Measurements from ENCODE around the gene FNIP2.
"Not testable (repeated sequence)": the region's sequence is repeated elsewhere in the genome, so short reads cannot be mapped to it uniquely, and the experiment has no call there.

The FNIP2 gene

GRCh38 chr4:158785718-158786117, 16.9 kb downstream of the FNIP2 start:
- intact Hi-C loops (cut with DNase I): no loop called here
- no peak for DNase-seq

GRCh38 chr4:158786121-158786601, 17.3 kb downstream of the FNIP2 start:
- no peak for DNase-seq
- intact Hi-C loops (cut with DNase I): no loop called here

DNA sequence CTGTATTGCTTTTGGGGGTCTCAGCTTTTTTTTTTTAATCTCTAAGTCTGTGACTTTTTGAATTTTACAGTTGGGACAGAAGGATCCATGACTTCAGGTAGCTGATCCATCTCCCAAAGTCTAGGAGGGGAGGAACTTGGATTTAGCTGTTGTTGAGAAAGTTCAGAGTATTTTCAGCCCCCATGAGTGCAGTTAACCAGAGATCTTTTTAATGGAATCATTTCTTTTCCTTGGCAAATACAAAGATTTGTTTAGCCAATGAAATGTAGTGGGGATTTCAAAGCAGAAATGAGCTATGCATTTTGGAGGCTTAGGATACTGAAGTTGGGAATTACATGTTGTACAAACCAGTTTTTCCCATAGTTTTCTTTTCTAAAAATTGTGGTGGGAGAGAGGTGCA, 18.1 kb downstream of the FNIP2 start:
- intact Hi-C loops (cut with DNase I): no loop called here
- no peak for DNase-seq

GRCh38 chr4:158787709-158788475, 19.1 kb downstream of the FNIP2 start:
- intact Hi-C loops (cut with DNase I): no loop called here
- DNase-seq: no peak

DNA sequence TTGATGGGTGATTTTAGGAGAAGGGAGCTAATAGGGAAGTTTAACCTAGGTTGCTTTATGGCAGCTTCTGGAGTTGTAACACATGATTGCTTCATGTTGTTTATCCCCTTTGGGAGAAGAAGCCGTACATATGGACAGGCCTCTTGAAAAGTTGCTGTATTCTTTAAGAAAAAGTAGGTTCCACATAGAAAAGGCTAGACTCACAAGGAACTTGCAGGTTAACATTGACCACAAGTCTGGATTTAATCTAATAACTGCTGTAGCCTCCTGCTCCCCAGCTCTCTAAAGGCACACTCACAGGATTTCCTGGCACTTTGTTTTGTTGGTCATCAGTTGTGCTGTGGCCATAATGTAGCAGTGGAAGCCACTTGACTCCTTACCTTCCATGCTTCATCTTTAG, 19.7 kb downstream of the FNIP2 start:
- intact Hi-C loops (cut with DNase I): no loop called here
- DNase-seq: no peak

DNA sequence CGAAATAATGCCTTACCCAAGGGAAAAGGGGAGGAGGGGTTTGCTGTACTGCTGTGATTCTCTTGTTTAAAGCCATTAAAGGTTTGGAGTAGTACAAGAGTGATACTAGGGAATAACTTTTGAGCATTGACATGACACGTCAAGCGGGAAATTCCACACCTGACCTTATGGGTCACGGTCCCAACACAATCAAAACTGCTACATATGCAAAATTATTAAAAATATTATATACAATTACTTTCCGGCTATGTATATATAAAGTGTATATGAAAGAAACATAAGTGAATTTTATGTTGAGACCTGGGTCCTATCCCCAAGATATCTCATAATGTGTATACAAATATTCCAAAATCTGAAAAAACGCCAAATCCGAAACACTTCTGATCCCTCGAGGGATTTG, 21.0 kb downstream of the FNIP2 start:
- no peak for DNase-seq
- intact Hi-C loops (cut with DNase I): no loop called here

- intact Hi-C loops (cut with DNase I): no loop called here
- no peak for DNase-seq
Measured at GRCh38 chr4:158793021-158793420, 24.2 kb downstream of the FNIP2 start.

- intact Hi-C loops (cut with DNase I); DNase-seq: not testable (repeated sequence)
Measured at GRCh38 chr4:158793430-158793829, 24.6 kb downstream of the FNIP2 start.

GRCh38 chr4:158796370-158797140, 27.7 kb downstream of the FNIP2 start:
- intact Hi-C loops (cut with DNase I): no loop called here
- DNase-seq: peak in 19 of 42 donors; percentile 16 to 72 (median 47)

GRCh38 chr4:158798062-158798461, 29.2 kb downstream of the FNIP2 start:
- intact Hi-C loops (cut with DNase I): no loop called here
- no peak for DNase-seq

GRCh38 chr4:158799013-158799770, 30.4 kb downstream of the FNIP2 start:
- intact Hi-C loops (cut with DNase I): no loop called here
- no peak for DNase-seq

GRCh38 chr4:158799856-158800255, 31.0 kb downstream of the FNIP2 start:
- intact Hi-C loops (cut with DNase I): no loop called here
- no peak for DNase-seq

DNA sequence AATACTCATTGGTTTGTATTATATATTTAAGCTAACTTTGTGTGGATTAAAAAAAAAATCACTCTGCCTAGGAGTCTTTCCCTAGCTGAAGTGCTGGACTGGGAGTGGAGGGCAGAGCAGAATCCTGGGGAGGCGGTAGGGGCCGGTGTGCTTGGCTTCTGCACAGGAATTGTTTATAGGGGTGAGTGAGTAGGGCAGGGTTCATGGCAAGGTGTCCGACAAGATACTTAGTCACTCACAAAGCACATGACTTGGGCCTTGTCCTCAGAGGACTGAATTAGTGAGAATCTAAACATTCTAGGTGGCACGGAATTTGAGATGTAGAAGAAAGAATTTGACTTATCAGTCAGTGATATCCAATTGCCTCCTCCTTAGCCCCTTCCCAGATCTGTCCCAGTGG, 32.2 kb downstream of the FNIP2 start:
- intact Hi-C loops (cut with DNase I): no loop called here
- no peak for DNase-seq

DNA sequence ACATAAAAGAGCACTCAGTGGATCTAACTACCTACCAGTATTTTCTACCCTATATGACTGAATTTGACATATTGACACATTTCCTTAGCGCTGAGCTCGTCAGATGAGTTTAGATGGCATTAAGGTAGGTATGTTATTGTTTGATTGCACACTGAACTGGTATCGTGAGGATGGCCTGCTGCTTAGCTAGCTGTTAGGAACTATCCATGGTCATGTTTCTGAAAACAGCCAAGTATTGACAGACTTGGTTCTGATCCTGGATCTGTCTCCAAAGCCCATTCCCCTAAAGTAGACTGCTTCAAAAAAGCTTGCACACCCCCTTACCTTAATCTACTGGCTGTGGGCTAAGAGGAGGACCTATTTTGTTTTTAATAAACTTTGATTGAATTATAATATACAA, 32.9 kb downstream of the FNIP2 start:
- no peak for DNase-seq
- intact Hi-C loops (cut with DNase I): no loop called here

DNA sequence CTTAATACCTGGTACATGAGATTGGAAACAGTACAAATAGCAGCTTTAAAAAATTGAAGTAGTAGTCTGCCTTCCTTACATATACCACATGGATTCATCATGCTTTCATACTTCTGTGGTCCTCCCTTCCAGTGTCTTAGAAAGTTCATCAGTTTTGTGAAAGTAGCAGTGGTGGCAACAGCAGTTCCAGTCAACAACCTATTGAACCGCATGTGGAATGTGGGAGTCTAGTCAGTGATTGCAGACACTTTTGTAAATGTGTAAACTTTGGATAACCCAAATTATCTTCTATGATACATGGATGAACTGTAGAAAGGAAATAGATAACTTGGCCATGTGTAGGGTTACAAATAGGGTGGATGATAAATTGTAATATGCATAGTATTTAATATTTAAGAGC, 34.1 kb downstream of the FNIP2 start:
- intact Hi-C loops (cut with DNase I): no loop called here
- no peak for DNase-seq

DNA sequence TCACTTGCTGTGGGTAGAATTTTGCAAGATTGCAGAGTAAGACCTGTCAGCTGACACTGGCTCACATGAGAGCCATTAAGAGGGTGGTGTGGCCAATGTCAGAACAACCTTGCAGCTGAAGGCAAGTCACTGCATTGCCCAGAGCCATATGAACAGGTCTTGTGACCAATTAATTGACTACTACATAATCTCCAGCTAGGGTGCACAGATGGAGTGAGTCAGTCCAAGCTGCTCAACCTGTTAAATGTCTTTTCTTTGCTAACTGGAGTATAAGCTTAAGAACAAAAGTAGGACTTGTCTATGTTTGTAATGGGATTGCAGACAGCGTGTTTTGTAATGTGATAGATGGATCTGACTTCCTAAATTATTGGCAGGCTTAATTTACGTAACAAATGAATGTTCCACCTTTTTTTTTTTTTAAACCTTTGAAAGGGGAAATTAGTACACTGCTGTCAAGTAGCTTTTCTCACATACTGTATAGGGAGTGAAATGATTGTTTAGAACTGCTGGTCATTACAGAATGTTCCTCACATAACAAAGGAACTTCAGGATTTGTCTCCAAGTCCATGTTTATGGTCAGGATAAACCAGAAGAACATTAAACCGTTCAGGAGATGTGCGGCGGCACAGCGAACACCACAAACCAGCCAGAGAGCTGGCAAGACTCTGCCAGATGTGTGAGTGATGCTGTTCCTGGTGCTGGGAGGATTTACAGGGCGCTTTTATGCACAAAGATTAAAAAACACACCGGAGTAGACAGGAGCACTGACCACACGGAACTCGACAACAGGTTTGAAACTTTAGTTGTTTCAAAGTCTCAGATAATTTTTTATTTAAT, 37.0 kb downstream of the FNIP2 start:
- peak in 1 of 42 donors; percentile 15 for DNase-seq
- intact Hi-C loops (cut with DNase I): no loop called here

DNA sequence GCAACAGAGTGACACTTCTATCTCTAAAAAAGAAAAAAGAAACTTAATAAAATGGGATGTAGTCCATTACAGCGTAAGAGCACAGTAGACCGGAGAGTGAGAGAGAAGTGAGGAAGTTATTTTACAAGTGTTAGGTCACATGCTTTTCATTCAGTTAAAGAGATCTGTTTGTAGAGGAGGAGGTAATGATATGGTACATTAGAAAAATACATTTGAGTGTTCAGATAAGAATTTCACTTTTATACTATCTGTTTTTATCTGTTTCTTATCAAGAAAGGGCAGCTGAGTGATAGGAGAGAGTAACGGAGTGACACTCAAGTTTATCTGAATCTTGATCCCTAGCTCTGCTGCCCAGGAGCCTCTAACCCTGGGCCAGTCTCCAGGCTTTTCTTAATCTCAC, 38.9 kb downstream of the FNIP2 start:
- intact Hi-C loops (cut with DNase I): no loop called here
- no peak for DNase-seq

DNA sequence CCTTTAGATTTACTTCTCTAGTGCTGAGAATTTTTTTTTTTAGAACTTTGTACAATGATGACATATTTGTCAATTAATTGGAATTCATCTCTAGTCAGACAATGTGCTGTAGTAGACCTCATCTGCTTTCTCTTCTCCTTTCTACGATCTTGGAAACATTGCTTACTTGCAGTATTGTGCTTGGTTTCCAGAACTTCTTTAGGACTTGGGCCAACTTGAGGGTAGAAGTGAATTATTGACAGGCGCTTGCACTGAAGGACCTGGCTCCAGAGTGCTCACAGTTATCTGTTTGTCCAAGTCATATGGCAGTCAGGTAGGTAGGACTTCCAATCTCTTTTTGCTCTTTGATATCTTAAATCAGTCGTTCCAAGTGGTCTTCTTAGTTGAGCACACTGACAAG, 39.6 kb downstream of the FNIP2 start:
- no peak for DNase-seq
- intact Hi-C loops (cut with DNase I): no loop called here

- intact Hi-C loops (cut with DNase I); DNase-seq: not testable (repeated sequence)
Measured at GRCh38 chr4:158809208-158809607, 40.4 kb downstream of the FNIP2 start.
